HepG2 (cell line): Measurements from ENCODE around the gene DAZAP1. TPM values are rescaled to one million over a fixed set of nuclear protein-coding genes. Genes with fewer than 3 reads are reported as not detected.

ENCODE experiments used
- ATAC-seq: fragments of 200-7000 bp; cut with Tn5 transposase; 3 replicates; pipeline ENCODE4 v1.9.1; 2020; ENCODE audit warnings: mild to moderate bottlenecking, moderate library complexity
- BruUV-seq: library from RNA; stranded (reverse); fragments of 400-500 nt; replicated peaks from 2 replicates; lab custom pipeline; 2021; lab: Mats Ljungman, UMichigan
- CTCF ChIA-PET: fragments of 300-600 bp; formaldehyde crosslinking; extraction: SDS; loops from one replicate; lab custom pipeline; 2021; ENCODE audit warnings: low total read pairs, inconsistent platforms, low intra/inter-chr PET ratio; lab: Yijun Ruan, JAX
- POLR2A ChIA-PET: fragments of 350-600 bp; sonication (Branson Sonifier 250); formaldehyde crosslinking; loops from one replicate; lab custom pipeline; 2020; ENCODE audit warnings: antibody characterized with exemption, inconsistent platforms; lab: Yijun Ruan, JAX
- DNase-seq: peaks from one replicate; pipeline ENCODE4 v3.0.0-alpha.2; 2015; ENCODE audit warnings: low spot score
- FAIRE-seq: peaks from 3 replicates; lab custom pipeline; 2011; peaks lifted over from hg19 to GRCh38; lab: Jason Lieb, UNC
- H2AFZ ChIP-seq: one replicate; pipeline ENCODE4 v1.6.1; 2011; ENCODE audit warnings: low read length, inconsistent platforms
- H3K27ac ChIP-seq: fragments of 300-600 bp; 3 replicates; pipeline ENCODE4 v1.8.0; 2011; ENCODE audit warnings: mixed run types, mild to moderate bottlenecking, mixed read lengths, low read length, inconsistent platforms; ENCODE audit not compliant: insufficient read depth; ENCODE audit errors: extremely low read length
- H3K27me3 ChIP-seq, 2 experiments: fragments of 200-600 bp in 1 of 2; 2 replicates in 1 of 2; 3 replicates in 1 of 2; pipeline versions ENCODE4 v1.6.0 to v1.8.0; 2011; ENCODE audit warnings: low read length in 2 of 2, mild to moderate bottlenecking in 2 of 2, moderate library complexity in 2 of 2, inconsistent platforms in 1 of 2; ENCODE audit not compliant: insufficient read depth in 2 of 2, control insufficient read depth in 1 of 2
- H3K36me3 ChIP-seq, 2 experiments: fragments of 200-600 bp in 1 of 2; replicated peaks in 1 of 2; 2 replicates in 1 of 2; 3 replicates in 1 of 2; pipeline versions ENCODE4 v1.5.1 to v1.8.0; 2011; ENCODE audit warnings: low read length in 2 of 2, inconsistent platforms in 1 of 2; ENCODE audit not compliant: insufficient read depth in 2 of 2, control insufficient read depth in 1 of 2
- H3K4me1 ChIP-seq: 2 replicates; pipeline ENCODE4 v1.5.1; 2012; ENCODE audit warnings: low read length, inconsistent platforms; ENCODE audit not compliant: insufficient read depth
- H3K4me2 ChIP-seq: 2 replicates; pipeline ENCODE4 v1.6.0; 2011; ENCODE audit warnings: low read depth, low read length, inconsistent platforms
- H3K4me3 ChIP-seq, 3 experiments: fragments of 200-600 bp in 1 of 3; sonication (generic), shearing (Covaris generic) in 1 of 3; replicated peaks in 1 of 3; 2 replicates each; pipeline ENCODE4 v1.5.1; 2011 to 2016; ENCODE audit warnings: low read length in 3 of 3, inconsistent platforms in 2 of 3, low read depth in 2 of 3, mild to moderate bottlenecking in 2 of 3, control low read depth in 1 of 3, mixed read lengths in 1 of 3; ENCODE audit not compliant: insufficient read depth in 1 of 3
- H3K79me2 ChIP-seq: one replicate; pipeline ENCODE4 v1.6.1; 2011; ENCODE audit warnings: low read length, inconsistent platforms; ENCODE audit not compliant: insufficient read depth
- H3K9ac ChIP-seq: 2 replicates; pipeline ENCODE4 v1.6.0; 2011; ENCODE audit warnings: mild to moderate bottlenecking, low read depth, low read length, inconsistent platforms; ENCODE audit not compliant: insufficient read depth
- H3K9me3 ChIP-seq: 2 replicates; pipeline ENCODE4 v1.5.1; 2012; ENCODE audit warnings: mild to moderate bottlenecking, low read length
- H4K20me1 ChIP-seq: 2 replicates; pipeline ENCODE4 v1.6.0; 2011; ENCODE audit warnings: inconsistent platforms, mild to moderate bottlenecking, low read length, moderate library complexity; ENCODE audit not compliant: insufficient read depth
- ERF ChIP-seq: IDR thresholded peaks from 2 replicates; pipeline ENCODE4 v1.6.1; 2018; ENCODE audit warnings: missing biosample characterization, missing genetic modification reagents
- HOXA3 ChIP-seq: sonication (generic); formaldehyde crosslinking; IDR thresholded peaks from 2 replicates; pipeline ENCODE4 v1.5.0; 2020; ENCODE audit warnings: missing genetic modification reagents
- NFIB ChIP-seq: sonication (generic); formaldehyde crosslinking; IDR thresholded peaks from 2 replicates; pipeline ENCODE4 v1.9.0; 2021; ENCODE audit warnings: missing genetic modification reagents, mild to moderate bottlenecking, borderline replicate concordance
- POLR2A ChIP-seq, 2 experiments: IDR thresholded peaks; 2 replicates each; pipeline ENCODE4 v1.6.1; 2011; ENCODE audit warnings: low read depth in 2 of 2, low read length in 2 of 2, mild to moderate bottlenecking in 1 of 2, moderate library complexity in 1 of 2; ENCODE audit not compliant: insufficient read depth in 1 of 2
- RBM22 ChIP-seq: fragments of 200-400 bp; formaldehyde crosslinking; optimal IDR thresholded peaks from 2 replicates; pipeline ENCODE3; 2017; ENCODE audit warnings: mild to moderate bottlenecking, low read length, moderate library complexity
- ZNF274 ChIP-seq: sonication (generic); formaldehyde crosslinking; IDR thresholded peaks from 2 replicates; pipeline ENCODE4 v1.5.1; 2020; ENCODE audit warnings: mild to moderate bottlenecking, missing genetic modification reagents
- ZNF569 ChIP-seq: sonication (generic); formaldehyde crosslinking; IDR thresholded peaks from 2 replicates; pipeline ENCODE4 v1.5.0; 2020; ENCODE audit warnings: mild to moderate bottlenecking, missing genetic modification reagents, moderate library complexity, borderline replicate concordance
- ZNF589 ChIP-seq: sonication (generic); formaldehyde crosslinking; conservative IDR thresholded peaks from 2 replicates; pipeline ENCODE4 v1.8.0; 2022; ENCODE audit warnings: mild to moderate bottlenecking, moderate library complexity, missing genetic modification reagents
- ZNF598 ChIP-seq: sonication (generic); formaldehyde crosslinking; IDR thresholded peaks from 2 replicates; pipeline ENCODE4 v1.5.1; 2020; ENCODE audit warnings: mild to moderate bottlenecking, missing genetic modification reagents, borderline replicate concordance
- WGBS: methylation state at CpG from one replicate; pipeline ENCODE4 v1.1.6; 2017; ENCODE audit warnings: low lambda C conversion rate; 5-methylcytosine and 5-hydroxymethylcytosine counted together
- in situ Hi-C: cut with HindIII; loops from 2 replicates; pipeline ENCODE4 v1.10.0; 2017; ENCODE audit warnings: low pct_unique_long_range_greater_than_20kb; ENCODE audit not compliant: extremely low pct_ligation_motif_present
- intact Hi-C: fragments of 100-400 bp; cut with micrococcal nuclease; formaldehyde crosslinking; loops from one replicate; pipeline ENCODE4 v1.10.0; 2022; ENCODE audit not compliant: unreplicated experiment
- polyA plus RNA-seq, 8 experiments: library from polyadenylated mRNA; depleted of rRNA in 3 of 8; stranded (reverse) in 7 of 8; unstranded in 1 of 8; fragments of >200 nt; fragmentation: Illumina TruSeq in 4 of 8; extraction: Trizol in 4 of 8; gene quantifications; 2 replicates each; pipeline versions ENCODE4 v1.2.1 to v1.2.3, GENCODE V29; 2011 to 2016; ENCODE audit warnings: low read depth in 4 of 8, missing spikeins in 1 of 8, mixed read lengths in 1 of 8; ENCODE audit not compliant: insufficient read depth in 1 of 8
- total RNA-seq, 5 experiments: library from RNA; depleted of rRNA; stranded (reverse); fragments of >200 nt; fragmentation: Illumina TruSeq; extraction: Trizol; gene quantifications; 2 replicates each; pipeline ENCODE4 v1.2.3, GENCODE V29; 2016; ENCODE audit warnings: low read depth in 1 of 5
- TF ChIP-seq, protein P1 (sequence below): IDR thresholded peaks from 2 replicates; pipeline ENCODE4 v1.6.1; 2016; ENCODE audit warnings: missing compliant biosample characterization, missing genetic modification reagents, borderline replicate concordance
- TF ChIP-seq, protein P2 (sequence below): sonication (generic); formaldehyde crosslinking; IDR thresholded peaks from 2 replicates; pipeline ENCODE4 v1.4.0; 2020; ENCODE audit warnings: missing genetic modification reagents

Gene DAZAP1
- total and polyA plus RNA-seq, 2 of the 13 experiments (the other 11 are each of a cell fraction or from before 2014, with no cell fraction given), result 63.3 to 79.2 TPM

DNA sequence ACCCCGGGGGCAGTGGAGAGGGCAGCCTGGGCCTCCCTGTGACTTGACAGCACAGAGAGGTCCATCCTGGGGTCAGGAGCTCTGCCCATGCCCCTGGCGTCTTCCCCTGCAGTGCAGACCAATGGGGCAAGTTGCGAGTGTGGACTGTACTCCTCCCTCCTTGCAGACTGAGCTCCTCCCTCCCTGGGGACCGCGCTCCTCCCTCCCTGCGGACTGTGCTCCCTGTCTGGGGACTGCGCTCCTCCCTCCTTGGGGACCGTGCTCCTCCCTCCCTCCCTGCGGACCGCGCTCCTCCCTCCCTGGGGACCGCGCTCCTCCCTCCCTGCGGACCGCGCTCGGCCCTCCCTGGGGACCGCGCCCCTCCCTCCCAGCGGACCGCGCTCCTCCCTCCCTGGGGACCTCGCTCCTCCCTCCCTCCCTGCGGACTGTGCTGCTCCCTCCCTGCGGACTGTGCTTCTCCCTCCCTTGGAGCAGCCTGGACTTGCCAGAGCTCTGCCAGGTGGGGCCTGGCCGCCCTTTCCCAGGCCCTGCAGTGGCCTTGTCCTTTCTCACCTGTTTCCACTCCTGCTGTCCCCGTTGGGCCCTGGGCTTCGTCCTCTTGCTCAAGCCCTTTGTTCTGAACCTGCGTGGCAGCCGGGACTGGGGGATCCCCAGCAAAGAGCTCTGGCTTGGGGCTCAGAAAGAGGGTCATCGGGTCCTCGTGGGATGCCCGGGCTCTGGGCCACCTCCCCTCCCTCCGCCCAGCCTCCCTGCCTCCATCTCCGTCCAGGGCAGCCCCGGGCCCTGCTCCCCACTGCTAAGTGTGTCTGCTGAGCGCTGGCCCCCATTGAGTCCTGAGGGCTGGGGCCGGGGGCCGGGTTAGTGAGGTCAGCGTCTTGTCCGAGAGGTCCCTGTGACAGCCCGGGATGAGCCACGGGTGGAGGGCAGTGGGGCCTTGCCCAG is 12.9 kb upstream of the DAZAP1 start (continued):
- TF ChIP-seq NFIB (CRISPR knock-in tag), result 0 out of 2 replicates have a peak, but pooled peaks have one; percentile 18
- peak in 1 of 2 experiments; percentile 74; a peak in 3 of 4 replicates for TF ChIP-seq POLR2A (IDR thresholded peaks at IDR 0.05; ENCODE audit: insufficient read depth in 1 of 2, low read depth in 2 of 2, low read length in 2 of 2)
- TF ChIP-seq ERF, result no peak
- peak; percentile 53 for TF ChIP-seq HOXA3 (CRISPR knock-in tag)
- TF ChIP-seq, protein P1, sequence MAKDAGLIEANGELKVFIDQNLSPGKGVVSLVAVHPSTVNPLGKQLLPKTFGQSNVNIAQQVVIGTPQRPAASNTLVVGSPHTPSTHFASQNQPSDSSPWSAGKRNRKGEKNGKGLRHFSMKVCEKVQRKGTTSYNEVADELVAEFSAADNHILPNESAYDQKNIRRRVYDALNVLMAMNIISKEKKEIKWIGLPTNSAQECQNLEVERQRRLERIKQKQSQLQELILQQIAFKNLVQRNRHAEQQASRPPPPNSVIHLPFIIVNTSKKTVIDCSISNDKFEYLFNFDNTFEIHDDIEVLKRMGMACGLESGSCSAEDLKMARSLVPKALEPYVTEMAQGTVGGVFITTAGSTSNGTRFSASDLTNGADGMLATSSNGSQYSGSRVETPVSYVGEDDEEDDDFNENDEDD, result no peak
- TF ChIP-seq RBM22, result peak; percentile 66

GRCh38 chr19:1395194-1396018 is 12.0 kb upstream of the DAZAP1 start:
- peaks cover 2 to 18% of the 10 kb centered on the region in 2 experiments; a peak in 3 of 5 replicates for H3K36me3 ChIP-seq
- no peak for DNase-seq
- BruUV-seq, result no TSS peak
- 92% methylated on average over 27 of the region's 52 CpGs for WGBS
- H4K20me1 ChIP-seq, result no peaks in the 10 kb centered on the region
- ChIA-PET CTCF (no interaction called here), POLR2A (no interaction called here)
- no peaks in the 10 kb centered on the region for H3K9me3 ChIP-seq
- no peak overlapping the region for H3K27ac ChIP-seq
- H3K79me2 ChIP-seq, result no peaks in the 10 kb centered on the region
- no peaks in the 10 kb centered on the region for H3K27me3 ChIP-seq
- FAIRE-seq, result no peak
- peaks cover 39% of the 10 kb centered on the region for H3K4me1 ChIP-seq
- H2AFZ ChIP-seq, result no peak overlapping the region
- H3K4me3 ChIP-seq, result no peak overlapping the region
- no peak overlapping the region for H3K4me2 ChIP-seq
- in situ Hi-C loops, result no loop called here
- ATAC-seq, result peak; percentile 0; the same call in 1 of the 3 replicates
- intact Hi-C loops, result no loop called here
- H3K9ac ChIP-seq, result no peak overlapping the region
- TF ChIP-seq ZNF598 (CRISPR knock-in tag) (0 out of 2 replicates have a peak, but pooled peaks have one; percentile 19), ZNF589 (CRISPR knock-in tag) (no peak), ZNF569 (CRISPR knock-in tag) (no peak), ZNF274 (CRISPR knock-in tag) (no peak)
- TF ChIP-seq, protein P2, sequence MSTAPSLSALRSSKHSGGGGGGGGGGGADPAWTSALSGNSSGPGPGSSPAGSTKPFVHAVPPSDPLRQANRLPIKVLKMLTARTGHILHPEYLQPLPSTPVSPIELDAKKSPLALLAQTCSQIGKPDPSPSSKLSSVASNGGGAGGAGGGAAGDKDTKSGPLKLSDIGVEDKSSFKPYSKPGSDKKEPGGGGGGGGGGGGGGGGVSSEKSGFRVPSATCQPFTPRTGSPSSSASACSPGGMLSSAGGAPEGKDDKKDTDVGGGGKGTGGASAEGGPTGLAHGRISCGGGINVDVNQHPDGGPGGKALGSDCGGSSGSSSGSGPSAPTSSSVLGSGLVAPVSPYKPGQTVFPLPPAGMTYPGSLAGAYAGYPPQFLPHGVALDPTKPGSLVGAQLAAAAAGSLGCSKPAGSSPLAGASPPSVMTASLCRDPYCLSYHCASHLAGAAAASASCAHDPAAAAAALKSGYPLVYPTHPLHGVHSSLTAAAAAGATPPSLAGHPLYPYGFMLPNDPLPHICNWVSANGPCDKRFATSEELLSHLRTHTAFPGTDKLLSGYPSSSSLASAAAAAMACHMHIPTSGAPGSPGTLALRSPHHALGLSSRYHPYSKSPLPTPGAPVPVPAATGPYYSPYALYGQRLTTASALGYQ (CRISPR knock-in tag), result no peak
